Glutamatergic neuron (in vitro differentiated cells): ENCODE measurements around the gene LDLRAD2. TPM values are rescaled to one million over a fixed set of nuclear protein-coding genes. Genes with fewer than 3 reads are reported as not detected.
A peak's percentile ranks its signal among the peaks of the same experiment; 100 is the strongest.
"Not testable (repeated sequence)": the region's sequence is repeated elsewhere in the genome, so short reads cannot be mapped to it uniquely, and the experiment has no call there.

ENCODE experiments used
- DNase-seq: peaks from one replicate; pipeline ENCODE4 v3.0.0; 2022
- H3K27ac Mint-ChIP-seq: one replicate; pipeline ENCODE4 v1.8.0; 2020; ENCODE audit warnings: mild to moderate bottlenecking, mixed read lengths, inconsistent platforms; ENCODE audit not compliant: unreplicated experiment
- H3K27me3 Mint-ChIP-seq: one replicate; pipeline ENCODE4 v1.8.0; 2020; ENCODE audit warnings: mild to moderate bottlenecking, moderate library complexity, mixed read lengths, inconsistent platforms; ENCODE audit not compliant: unreplicated experiment
- H3K36me3 Mint-ChIP-seq: one replicate; pipeline ENCODE4 v1.8.0; 2020; ENCODE audit warnings: mild to moderate bottlenecking, mixed read lengths, inconsistent platforms; ENCODE audit not compliant: unreplicated experiment
- H3K4me1 Mint-ChIP-seq: one replicate; pipeline ENCODE4 v1.8.0; 2020; ENCODE audit warnings: mild to moderate bottlenecking, low read depth, mixed read lengths, inconsistent platforms; ENCODE audit not compliant: unreplicated experiment
- H3K4me3 Mint-ChIP-seq: one replicate; pipeline ENCODE4 v1.8.0; 2020; ENCODE audit warnings: mild to moderate bottlenecking, mixed read lengths, inconsistent platforms; ENCODE audit not compliant: unreplicated experiment
- H3K9me3 Mint-ChIP-seq: one replicate; pipeline ENCODE4 v1.8.0; 2020; ENCODE audit warnings: mild to moderate bottlenecking, moderate library complexity, mixed read lengths, inconsistent platforms; ENCODE audit not compliant: unreplicated experiment
- total RNA-seq: library from RNA; stranded (reverse); fragmentation: NEBNext Ultra II Directional; extraction: Animal tissue kit (Norgen Biotek cat#: 25700); gene quantifications from one replicate; pipeline ENCODE4 v1.2.1, GENCODE V29; 2021; ENCODE audit not compliant: unreplicated experiment
- TF ChIP-seq, protein P1 (sequence below): fragments of 200-600 bp; sonication (generic); IDR thresholded peaks from one replicate; pipeline ENCODE4 v1.5.0; 2021; ENCODE audit not compliant: partially characterized antibody, unreplicated experiment

Gene LDLRAD2
- total RNA-seq, 1 donor from 2014 or later = not detected

DNA sequence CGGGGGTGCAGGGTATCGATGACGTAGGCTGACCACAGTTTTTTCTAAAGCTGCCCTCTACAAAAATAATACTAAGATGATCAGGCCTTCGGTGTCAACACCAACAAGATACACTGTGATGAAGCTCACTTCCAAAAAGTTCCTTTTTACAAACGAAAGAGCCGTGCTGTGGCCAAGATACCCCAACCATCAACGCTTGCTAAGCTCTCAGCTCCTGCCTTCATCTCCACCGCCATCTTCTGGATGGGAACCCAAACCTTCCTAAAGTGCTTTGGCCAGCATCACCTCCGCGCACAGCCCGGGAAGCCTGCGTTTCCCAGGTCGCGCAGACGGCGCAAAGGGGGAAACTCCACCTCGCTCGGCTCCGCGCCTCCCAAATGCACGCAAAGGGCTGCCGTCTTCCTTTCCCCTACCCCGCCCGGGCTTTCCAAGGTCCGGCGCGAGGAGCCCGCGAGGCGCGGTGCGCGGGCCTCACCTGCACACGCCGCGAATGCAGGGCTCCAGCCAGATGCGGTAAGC, 29.7 kb upstream of the LDLRAD2 start:
- peaks cover 5% of the 10 kb centered on the region for H3K27me3 Mint-ChIP-seq
- H3K4me3 Mint-ChIP-seq = peak overlapping the region; percentile 98
- H3K9me3 Mint-ChIP-seq = peaks cover 14% of the 10 kb centered on the region
- TF ChIP-seq, protein P1, sequence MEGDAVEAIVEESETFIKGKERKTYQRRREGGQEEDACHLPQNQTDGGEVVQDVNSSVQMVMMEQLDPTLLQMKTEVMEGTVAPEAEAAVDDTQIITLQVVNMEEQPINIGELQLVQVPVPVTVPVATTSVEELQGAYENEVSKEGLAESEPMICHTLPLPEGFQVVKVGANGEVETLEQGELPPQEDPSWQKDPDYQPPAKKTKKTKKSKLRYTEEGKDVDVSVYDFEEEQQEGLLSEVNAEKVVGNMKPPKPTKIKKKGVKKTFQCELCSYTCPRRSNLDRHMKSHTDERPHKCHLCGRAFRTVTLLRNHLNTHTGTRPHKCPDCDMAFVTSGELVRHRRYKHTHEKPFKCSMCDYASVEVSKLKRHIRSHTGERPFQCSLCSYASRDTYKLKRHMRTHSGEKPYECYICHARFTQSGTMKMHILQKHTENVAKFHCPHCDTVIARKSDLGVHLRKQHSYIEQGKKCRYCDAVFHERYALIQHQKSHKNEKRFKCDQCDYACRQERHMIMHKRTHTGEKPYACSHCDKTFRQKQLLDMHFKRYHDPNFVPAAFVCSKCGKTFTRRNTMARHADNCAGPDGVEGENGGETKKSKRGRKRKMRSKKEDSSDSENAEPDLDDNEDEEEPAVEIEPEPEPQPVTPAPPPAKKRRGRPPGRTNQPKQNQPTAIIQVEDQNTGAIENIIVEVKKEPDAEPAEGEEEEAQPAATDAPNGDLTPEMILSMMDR = no peak
- no peaks in the 10 kb centered on the region for H3K36me3 Mint-ChIP-seq
- DNase-seq = no peak
- H3K4me1 Mint-ChIP-seq = peaks cover 5% of the 10 kb centered on the region
- H3K27ac Mint-ChIP-seq = peak overlapping the region; percentile 60

DNA sequence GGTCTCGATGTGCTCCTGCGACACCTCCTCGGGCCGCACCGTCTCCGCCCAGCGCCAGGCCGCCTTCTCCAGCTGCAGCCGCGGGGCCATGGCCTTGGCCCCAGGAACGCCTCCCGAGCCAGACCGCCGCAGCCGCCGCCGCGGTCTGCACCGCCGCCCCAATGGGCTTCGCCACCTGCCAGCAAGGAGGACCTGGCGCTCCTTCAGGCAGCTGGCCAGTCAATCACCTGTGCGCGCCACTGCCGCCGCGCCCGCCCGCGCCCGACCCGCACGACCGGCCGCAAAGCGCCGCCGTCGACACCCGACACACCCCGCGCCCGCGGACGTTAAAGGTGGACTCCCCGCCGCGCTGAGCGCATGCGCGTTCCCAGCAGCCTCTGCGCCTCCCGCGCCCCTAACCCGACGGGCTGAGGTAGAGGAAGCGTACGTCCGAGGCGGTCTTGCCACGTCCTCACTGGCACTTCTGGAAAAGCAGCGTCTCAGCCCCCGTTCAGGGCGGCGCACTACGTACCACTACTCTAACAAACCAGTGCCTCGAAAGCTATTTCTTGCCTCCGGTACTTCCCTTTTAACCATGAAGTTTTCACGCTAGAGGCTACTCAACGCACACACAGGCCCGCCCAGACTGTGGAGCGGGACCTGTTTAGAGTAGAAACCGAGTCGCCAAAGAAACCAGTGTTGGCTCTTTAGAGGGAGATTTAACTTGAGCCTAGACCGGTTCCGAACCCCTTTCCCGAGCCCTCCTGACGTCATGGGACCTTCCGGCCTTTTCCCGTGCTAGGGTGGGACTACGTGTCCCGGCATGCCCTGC, 29.0 kb upstream of the LDLRAD2 start, which contains the start of gene USP48:
TSS of gene USP48 (minus strand) at position 282 of the 811 bp plus-strand sequence. CDS start at position 90, 192 bp downstream.
- Mint-ChIP-seq H3K27me3 (peaks cover 5% of the 10 kb centered on the region), H3K9me3 (peaks cover 14% of the 10 kb centered on the region), H3K4me1 (peaks cover 5% of the 10 kb centered on the region), H3K4me3 (peak within 1 kb of the TSS; percentile 98), H3K27ac (peak within 1 kb of the TSS; percentile 99), H3K36me3 (no peaks in the 10 kb centered on the region)
- peak; percentile 98 for DNase-seq
- TF ChIP-seq, protein P1 = no peak

DNA sequence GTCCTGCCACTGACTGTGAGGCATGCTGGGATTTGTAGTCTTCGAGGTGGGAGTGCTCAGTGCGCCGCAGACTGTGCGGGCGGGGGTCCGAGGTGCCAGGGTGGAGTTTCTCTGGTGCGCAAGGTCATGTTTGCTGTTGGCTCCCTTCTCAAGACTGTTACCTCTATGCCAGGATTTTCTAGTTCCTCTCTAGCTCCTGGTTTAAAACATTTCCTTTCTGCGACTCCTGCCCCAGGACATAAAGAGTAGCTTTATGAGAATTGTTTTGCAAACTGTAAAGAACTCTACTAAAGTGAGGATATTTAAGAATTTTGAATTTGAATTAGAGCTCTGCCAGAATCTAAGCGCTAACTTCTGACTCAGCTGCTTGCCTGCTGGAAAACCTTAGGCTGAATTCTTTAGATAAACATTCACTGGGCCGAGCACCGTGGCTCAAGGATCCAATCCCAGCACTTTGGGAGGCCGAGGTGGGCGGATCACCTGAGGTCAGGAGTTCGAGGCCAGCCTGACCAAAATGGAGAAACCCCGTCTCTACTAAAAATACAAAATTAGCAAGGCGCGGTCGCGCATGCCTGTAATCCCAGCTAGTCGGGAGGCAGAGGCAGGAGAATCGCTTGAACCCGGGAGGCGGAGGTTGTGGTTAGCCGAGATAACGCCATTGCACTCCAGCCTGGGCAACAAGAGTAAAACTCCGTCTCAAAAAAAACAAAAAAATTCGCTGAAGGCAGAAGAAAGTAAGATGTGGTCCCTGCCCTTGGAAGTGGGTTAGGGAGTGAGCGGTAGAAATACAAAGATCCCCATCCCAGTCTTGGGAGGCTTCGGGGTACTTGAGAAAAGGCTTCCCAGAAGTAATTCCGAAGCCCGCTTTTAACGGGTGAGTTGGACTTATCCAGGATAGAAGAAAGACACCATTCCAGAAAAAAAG, 28.1 kb upstream of the LDLRAD2 start:
- peaks cover 3% of the 10 kb centered on the region for H3K27me3 Mint-ChIP-seq
- no peaks in the 10 kb centered on the region for H3K36me3 Mint-ChIP-seq
- peak overlapping the region; percentile 99 for H3K27ac Mint-ChIP-seq
- H3K4me3 Mint-ChIP-seq = peak overlapping the region; percentile 97
- TF ChIP-seq, protein P1 = no peak
- peaks cover 5% of the 10 kb centered on the region for H3K4me1 Mint-ChIP-seq
- peak; percentile 89 for DNase-seq
- H3K9me3 Mint-ChIP-seq = peaks cover 14% of the 10 kb centered on the region

DNA sequence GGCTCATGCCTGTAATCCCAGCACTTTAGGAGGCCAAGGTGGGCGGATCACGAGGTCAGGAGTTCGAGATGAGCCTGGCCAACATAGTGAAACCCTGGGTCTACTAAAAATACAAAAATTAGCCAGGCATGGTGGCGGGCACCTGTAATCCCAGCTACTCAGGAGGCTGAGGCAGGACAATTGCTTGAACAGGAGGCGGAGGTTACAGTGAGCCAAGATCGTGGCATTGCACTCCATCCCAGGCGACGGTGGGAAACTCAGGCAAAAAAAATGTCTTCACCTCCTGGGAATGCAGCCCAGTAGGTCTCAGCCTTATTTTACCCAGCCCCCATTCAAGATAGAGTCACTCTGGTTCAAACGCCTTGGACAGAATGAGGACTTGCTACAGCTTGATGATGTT, 26.3 kb upstream of the LDLRAD2 start:
- not testable (repeated sequence) for H3K27me3 Mint-ChIP-seq, H3K27ac Mint-ChIP-seq, DNase-seq, H3K4me3 Mint-ChIP-seq, H3K36me3 Mint-ChIP-seq, H3K4me1 Mint-ChIP-seq
- H3K9me3 Mint-ChIP-seq = peaks cover 14% of the 10 kb centered on the region

DNA sequence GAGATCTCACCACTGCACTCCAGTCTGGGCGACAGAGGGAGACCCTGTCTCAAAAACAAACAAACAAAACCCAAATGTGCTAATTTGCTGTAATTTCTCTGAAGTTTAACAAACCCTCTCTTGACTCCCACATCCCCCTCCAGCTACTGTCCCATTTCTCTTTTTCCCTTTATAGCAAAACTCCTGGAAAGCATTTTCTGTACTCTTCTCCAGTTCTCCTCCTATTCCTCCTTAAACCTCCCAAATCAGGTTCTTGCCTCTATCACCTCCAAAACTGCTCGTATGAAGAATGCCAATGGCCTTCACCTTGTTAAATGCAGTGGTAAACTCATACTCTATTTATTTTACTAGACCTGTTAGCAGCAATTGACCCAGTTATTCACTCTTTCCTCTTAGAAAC, 25.4 kb upstream of the LDLRAD2 start:
- peaks cover 5% of the 10 kb centered on the region for H3K4me1 Mint-ChIP-seq
- H3K4me3 Mint-ChIP-seq = no peak overlapping the region
- TF ChIP-seq, protein P1 = no peak
- no peak overlapping the region for H3K27ac Mint-ChIP-seq
- DNase-seq = no peak
- H3K27me3 Mint-ChIP-seq = peaks cover 3% of the 10 kb centered on the region
- peaks cover 14% of the 10 kb centered on the region for H3K9me3 Mint-ChIP-seq
- H3K36me3 Mint-ChIP-seq = no peaks in the 10 kb centered on the region
